Measurements from ENCODE around the gene KIF25. TPM values are rescaled to one million over a fixed set of nuclear protein-coding genes. Genes with fewer than 3 reads are reported as not detected.

The KIF25 gene
- total RNA-seq, 1 experiment from 2014 or later = 0.39 TPM

DNA sequence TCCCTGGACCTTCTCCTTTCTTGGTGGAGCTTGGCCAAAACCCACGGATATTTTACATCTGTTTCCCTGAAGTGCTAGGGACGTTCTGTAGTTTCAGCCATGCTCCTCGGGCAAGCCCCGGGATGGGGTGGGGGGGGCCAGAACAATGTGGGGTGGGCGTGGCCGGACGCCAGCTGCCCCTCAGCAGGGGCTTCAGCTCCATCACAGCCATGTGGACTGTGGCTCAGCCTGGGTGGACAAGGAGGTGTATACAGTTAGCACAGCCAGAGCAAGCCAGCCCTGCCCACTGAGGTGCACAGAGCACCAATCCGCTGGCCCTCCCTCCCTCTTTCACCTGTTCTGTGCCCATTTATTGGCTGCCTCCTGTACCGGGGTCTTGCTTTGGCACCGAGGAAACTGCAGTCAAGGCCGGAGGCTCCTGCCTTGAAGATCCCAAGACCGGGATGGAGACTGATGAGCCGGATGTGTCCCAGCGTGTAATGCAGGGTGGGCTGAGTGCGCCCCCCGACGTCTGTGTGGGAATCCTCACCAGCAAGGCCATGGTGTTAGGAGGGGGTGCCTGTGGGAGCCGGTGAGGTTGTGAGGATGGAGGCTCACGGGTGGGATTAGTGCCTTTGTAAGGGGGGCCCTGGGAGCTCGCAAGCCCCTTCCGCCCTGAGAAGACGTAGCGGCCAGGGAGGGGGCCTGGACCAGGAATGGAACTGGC, 53.6 kb downstream of the KIF25 start:
- no peak overlapping the region for H3K27ac ChIP-seq (ENCODE audit: low read depth, low read length, poor library complexity, severe bottlenecking)
- no peaks in the 10 kb centered on the region for H3K4me1 ChIP-seq (ENCODE audit: insufficient read depth, low read length, poor library complexity, severe bottlenecking)
- no TSS peak for BruUV-seq (replicated peaks)
- peak; percentile 37 for DNase-seq (ENCODE audit: low spot score)
- ChIA-PET POLR2A (ENCODE audit: low non-redundant PET) (no interaction called here), CTCF (no interaction called here)
- H3K27me3 ChIP-seq (replicated peaks; ENCODE audit: insufficient read depth, low read depth, low read length, poor library complexity) = no peaks in the 10 kb centered on the region
- no peak for TF ChIP-seq EZH2 (IDR thresholded peaks at IDR 0.05; ENCODE audit: borderline replicate concordance, low read depth, low read length, poor library complexity, severe bottlenecking)
- TF ChIP-seq, protein P1, sequence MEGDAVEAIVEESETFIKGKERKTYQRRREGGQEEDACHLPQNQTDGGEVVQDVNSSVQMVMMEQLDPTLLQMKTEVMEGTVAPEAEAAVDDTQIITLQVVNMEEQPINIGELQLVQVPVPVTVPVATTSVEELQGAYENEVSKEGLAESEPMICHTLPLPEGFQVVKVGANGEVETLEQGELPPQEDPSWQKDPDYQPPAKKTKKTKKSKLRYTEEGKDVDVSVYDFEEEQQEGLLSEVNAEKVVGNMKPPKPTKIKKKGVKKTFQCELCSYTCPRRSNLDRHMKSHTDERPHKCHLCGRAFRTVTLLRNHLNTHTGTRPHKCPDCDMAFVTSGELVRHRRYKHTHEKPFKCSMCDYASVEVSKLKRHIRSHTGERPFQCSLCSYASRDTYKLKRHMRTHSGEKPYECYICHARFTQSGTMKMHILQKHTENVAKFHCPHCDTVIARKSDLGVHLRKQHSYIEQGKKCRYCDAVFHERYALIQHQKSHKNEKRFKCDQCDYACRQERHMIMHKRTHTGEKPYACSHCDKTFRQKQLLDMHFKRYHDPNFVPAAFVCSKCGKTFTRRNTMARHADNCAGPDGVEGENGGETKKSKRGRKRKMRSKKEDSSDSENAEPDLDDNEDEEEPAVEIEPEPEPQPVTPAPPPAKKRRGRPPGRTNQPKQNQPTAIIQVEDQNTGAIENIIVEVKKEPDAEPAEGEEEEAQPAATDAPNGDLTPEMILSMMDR (conservative IDR thresholded peaks at IDR 0.05; ENCODE audit: low read depth, low read length) = peak; percentile 55
- H3K9me3 ChIP-seq (ENCODE audit: low read depth, low read length, poor library complexity, severe bottlenecking) = no peaks in the 10 kb centered on the region
- H3K4me3 ChIP-seq (ENCODE audit: low read depth, low read length, poor library complexity, severe bottlenecking) = no peak overlapping the region
- intact Hi-C loops (cut with micrococcal nuclease; ENCODE audit: unreplicated experiment) = loop anchor here (10.0 kb wide), 1 partner anchor 146 kb away; no protein-coding TSS in a partner anchor
- H3K36me3 ChIP-seq (ENCODE audit: insufficient read depth, low read length, poor library complexity, severe bottlenecking) = no peaks in the 10 kb centered on the region

DNA sequence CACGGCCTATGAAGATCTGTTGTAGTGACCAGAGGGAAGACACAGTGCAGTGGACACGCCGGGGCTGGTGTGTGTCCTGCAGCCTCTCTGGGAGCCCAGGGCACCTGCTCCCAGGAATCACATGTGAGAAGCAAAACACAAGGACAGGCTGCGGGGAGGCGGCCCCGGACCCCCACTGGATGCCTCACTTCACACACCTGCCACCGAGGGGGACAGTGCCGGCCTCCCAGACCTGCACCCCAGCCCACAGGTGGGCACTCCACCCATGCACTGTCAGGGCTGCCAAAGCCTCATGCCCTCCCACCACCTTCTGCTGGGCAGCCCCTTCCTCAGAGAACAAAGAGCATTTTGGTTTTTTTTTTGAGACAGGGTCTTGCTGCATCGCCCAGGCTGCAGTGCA, 54.2 kb downstream of the KIF25 start:
- H3K9me3 ChIP-seq (ENCODE audit: low read depth, low read length, poor library complexity, severe bottlenecking) = no peaks in the 10 kb centered on the region
- no peaks in the 10 kb centered on the region for H3K36me3 ChIP-seq (ENCODE audit: insufficient read depth, low read length, poor library complexity, severe bottlenecking)
- intact Hi-C loops (cut with micrococcal nuclease; ENCODE audit: unreplicated experiment) = loop anchor here (10.0 kb wide), 1 partner anchor 147 kb away; no protein-coding TSS in a partner anchor
- no peaks in the 10 kb centered on the region for H3K27me3 ChIP-seq (replicated peaks; ENCODE audit: insufficient read depth, low read depth, low read length, poor library complexity)
- CTCF ChIA-PET = no interaction called here
- BruUV-seq (replicated peaks) = no TSS peak
- H3K27ac ChIP-seq (ENCODE audit: low read depth, low read length, poor library complexity, severe bottlenecking) = no peak overlapping the region
- no peaks in the 10 kb centered on the region for H3K4me1 ChIP-seq (ENCODE audit: insufficient read depth, low read length, poor library complexity, severe bottlenecking)
- TF ChIP-seq, protein P1 (conservative IDR thresholded peaks at IDR 0.05; ENCODE audit: low read depth, low read length) = no peak
- no peak for TF ChIP-seq EZH2 (IDR thresholded peaks at IDR 0.05; ENCODE audit: borderline replicate concordance, low read depth, low read length, poor library complexity, severe bottlenecking)
- DNase-seq (ENCODE audit: low spot score) = no peak
- POLR2A ChIA-PET (ENCODE audit: low non-redundant PET) = no interaction called here
- H3K4me3 ChIP-seq (ENCODE audit: low read depth, low read length, poor library complexity, severe bottlenecking) = no peak overlapping the region

DNA sequence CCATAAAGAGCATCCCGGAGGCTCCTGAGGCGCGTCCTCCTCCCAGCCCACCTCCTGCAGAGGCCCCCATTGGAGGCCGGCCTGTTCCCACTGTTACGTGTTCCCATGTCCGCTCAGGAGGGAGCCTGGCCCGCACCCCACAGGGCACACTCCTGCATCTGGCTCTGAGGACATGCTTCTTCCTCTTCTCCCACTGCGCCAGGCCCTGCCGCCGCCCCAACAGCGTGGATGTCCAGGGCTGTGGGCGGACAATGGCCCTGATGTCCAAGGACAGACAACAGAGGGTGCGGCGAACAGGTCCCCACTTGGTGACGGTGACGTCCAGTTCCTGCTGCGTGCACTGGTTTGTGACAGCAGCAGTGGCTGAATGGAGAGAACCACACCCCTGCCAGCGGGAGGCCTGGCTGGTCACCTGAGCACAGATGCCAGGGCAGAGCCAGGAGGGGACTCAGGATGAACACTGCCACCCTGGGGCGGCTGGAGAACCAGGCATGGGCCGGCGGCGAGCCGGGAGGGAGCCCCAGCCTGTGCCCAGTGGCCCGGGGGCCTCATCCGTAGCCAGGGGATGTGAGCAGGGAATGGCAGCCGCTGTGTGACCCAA, 54.9 kb downstream of the KIF25 start:
- H3K27ac ChIP-seq (ENCODE audit: low read depth, low read length, poor library complexity, severe bottlenecking) = no peak overlapping the region
- no peaks in the 10 kb centered on the region for H3K4me1 ChIP-seq (ENCODE audit: insufficient read depth, low read length, poor library complexity, severe bottlenecking)
- TF ChIP-seq EZH2 (IDR thresholded peaks at IDR 0.05; ENCODE audit: borderline replicate concordance, low read depth, low read length, poor library complexity, severe bottlenecking) = no peak
- TF ChIP-seq, protein P1 (conservative IDR thresholded peaks at IDR 0.05; ENCODE audit: low read depth, low read length) = no peak
- ChIA-PET POLR2A (ENCODE audit: low non-redundant PET) (no interaction called here), CTCF (no interaction called here)
- no peak for DNase-seq (ENCODE audit: low spot score)
- intact Hi-C loops (cut with micrococcal nuclease; ENCODE audit: unreplicated experiment) = loop anchor here (10.0 kb wide), 1 partner anchor 148 kb away; no protein-coding TSS in a partner anchor
- no peaks in the 10 kb centered on the region for H3K9me3 ChIP-seq (ENCODE audit: low read depth, low read length, poor library complexity, severe bottlenecking)
- no peak overlapping the region for H3K4me3 ChIP-seq (ENCODE audit: low read depth, low read length, poor library complexity, severe bottlenecking)
- no peaks in the 10 kb centered on the region for H3K36me3 ChIP-seq (ENCODE audit: insufficient read depth, low read length, poor library complexity, severe bottlenecking)
- no TSS peak for BruUV-seq (replicated peaks)
- no peaks in the 10 kb centered on the region for H3K27me3 ChIP-seq (replicated peaks; ENCODE audit: insufficient read depth, low read depth, low read length, poor library complexity)
